HL-60 (cell line): ENCODE data around the gene SENP3.

ENCODE experiments used
- DNase-seq, 2 experiments: peaks; one replicate each; pipeline ENCODE4 v3.0.0-alpha.2; 2010 to 2020; ENCODE audit warnings: low read depth in 1 of 2, low spot score in 1 of 2
- H3K27ac ChIP-seq: fragments of 250-450 bp; sonication (Bioruptor Pico); replicated peaks from 2 replicates; pipeline ENCODE4 v1.5.1; 2020; ENCODE audit warnings: mild to moderate bottlenecking, moderate library complexity
- H3K27me3 ChIP-seq: fragments of 250-450 bp; sonication (Bioruptor Pico); 2 replicates; pipeline ENCODE4 v1.5.1; 2021; ENCODE audit warnings: mild to moderate bottlenecking, moderate library complexity; ENCODE audit not compliant: insufficient read depth, poor library complexity, severe bottlenecking
- H3K4me3 ChIP-seq: replicated peaks from 2 replicates; pipeline ENCODE4 v1.5.1; 2011; ENCODE audit warnings: mild to moderate bottlenecking, control low read depth, low read length; ENCODE audit not compliant: insufficient read depth
- CTCF ChIP-seq: IDR thresholded peaks from one replicate; pipeline ENCODE4 v1.5.1; 2011; ENCODE audit warnings: low read length, control low read depth, inconsistent platforms; ENCODE audit not compliant: insufficient read depth
- GABPA ChIP-seq: IDR thresholded peaks from 2 replicates; pipeline ENCODE4 v1.6.1; 2012; ENCODE audit warnings: low read depth
- POLR2AphosphoS5 ChIP-seq: IDR thresholded peaks from 2 replicates; pipeline ENCODE4 v1.6.1; 2012; ENCODE audit warnings: low read depth
- REST ChIP-seq: IDR thresholded peaks from 2 replicates; pipeline ENCODE4 v1.6.1; 2012; ENCODE audit warnings: low read depth; ENCODE audit not compliant: insufficient replicate concordance
- SPI1 ChIP-seq: IDR thresholded peaks from 2 replicates; pipeline ENCODE4 v1.6.1; 2012; ENCODE audit warnings: low read depth, mild to moderate bottlenecking, borderline replicate concordance

SENP3 gene

GRCh38 chr17:7530023-7530900, 31.5 kb upstream of the SENP3 start:
- Histone ChIP-seq H3K4me3 (no peak overlapping the region), H3K27me3 (no peaks in the 10 kb centered on the region), H3K27ac (no peak overlapping the region)
- TF ChIP-seq CTCF (no peak), GABPA (no peak), SPI1 (no peak), POLR2AphosphoS5 (no peak), REST (no peak)
- DNase-seq: no peak

- DNase-seq: no peak
- TF ChIP-seq CTCF (no peak), GABPA (no peak), REST (no peak), SPI1 (no peak), POLR2AphosphoS5 (no peak)
- no peak overlapping the region for H3K4me3 ChIP-seq
Measured at GRCh38 chr17:7538050-7538449, 23.7 kb upstream of the SENP3 start.

GRCh38 chr17:7538891-7539545, 22.7 kb upstream of the SENP3 start:
- DNase-seq: no peak
- TF ChIP-seq CTCF (no peak), GABPA (no peak), POLR2AphosphoS5 (no peak), REST (no peak), SPI1 (no peak)
- no peak overlapping the region for H3K27ac ChIP-seq
- no peaks in the 10 kb centered on the region for H3K27me3 ChIP-seq
- H3K4me3 ChIP-seq: no peak overlapping the region

More at GRCh38 chr17:7538050-7538449, 23.7 kb upstream of the SENP3 start:
- Histone ChIP-seq H3K27me3 (no peaks in the 10 kb centered on the region), H3K27ac (no peak overlapping the region)
